Breast epithelium (tissue), 3 donors: ENCODE data around the gene MFSD1.

Experiments
- POLR2A ChIP-seq: fragments of 450-650 bp; IDR thresholded peaks from one replicate; pipeline ENCODE4 v1.6.1; 2016; ENCODE audit warnings: antibody characterized with exemption, mild to moderate bottlenecking, moderate library complexity
- TF ChIP-seq, protein P1 (sequence below), 3 donors: fragments of 450-650 bp; IDR thresholded peaks; one replicate each; pipeline ENCODE4 v1.5.1; 2016 to 2017; ENCODE audit warnings: antibody characterized with exemption in 3 of 3, mild to moderate bottlenecking in 3 of 3, moderate library complexity in 3 of 3

DNA sequence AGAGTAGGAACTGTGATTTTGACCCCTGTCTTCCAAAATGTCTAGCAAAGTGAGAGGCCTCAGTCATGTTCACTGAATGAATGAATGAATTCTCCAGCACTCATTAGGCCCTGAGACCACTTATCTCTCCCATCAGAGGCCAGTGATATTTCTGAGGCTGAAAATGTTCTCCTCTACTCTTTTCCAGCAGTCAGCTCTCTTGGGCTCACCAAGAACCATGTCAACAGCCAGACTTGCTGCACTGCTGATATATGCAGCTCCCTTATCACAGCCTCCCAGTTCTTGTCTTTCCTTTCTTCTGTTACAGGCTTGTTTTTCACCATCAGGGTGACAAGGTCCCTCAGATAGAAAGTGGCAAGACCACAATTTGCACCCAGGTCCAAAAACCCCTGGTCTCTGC is 28.7 kb upstream of the MFSD1 start:
- TF ChIP-seq, protein P1, sequence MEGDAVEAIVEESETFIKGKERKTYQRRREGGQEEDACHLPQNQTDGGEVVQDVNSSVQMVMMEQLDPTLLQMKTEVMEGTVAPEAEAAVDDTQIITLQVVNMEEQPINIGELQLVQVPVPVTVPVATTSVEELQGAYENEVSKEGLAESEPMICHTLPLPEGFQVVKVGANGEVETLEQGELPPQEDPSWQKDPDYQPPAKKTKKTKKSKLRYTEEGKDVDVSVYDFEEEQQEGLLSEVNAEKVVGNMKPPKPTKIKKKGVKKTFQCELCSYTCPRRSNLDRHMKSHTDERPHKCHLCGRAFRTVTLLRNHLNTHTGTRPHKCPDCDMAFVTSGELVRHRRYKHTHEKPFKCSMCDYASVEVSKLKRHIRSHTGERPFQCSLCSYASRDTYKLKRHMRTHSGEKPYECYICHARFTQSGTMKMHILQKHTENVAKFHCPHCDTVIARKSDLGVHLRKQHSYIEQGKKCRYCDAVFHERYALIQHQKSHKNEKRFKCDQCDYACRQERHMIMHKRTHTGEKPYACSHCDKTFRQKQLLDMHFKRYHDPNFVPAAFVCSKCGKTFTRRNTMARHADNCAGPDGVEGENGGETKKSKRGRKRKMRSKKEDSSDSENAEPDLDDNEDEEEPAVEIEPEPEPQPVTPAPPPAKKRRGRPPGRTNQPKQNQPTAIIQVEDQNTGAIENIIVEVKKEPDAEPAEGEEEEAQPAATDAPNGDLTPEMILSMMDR (IDR thresholded peaks at IDR 0.05) = no peak
- no peak for TF ChIP-seq POLR2A
